Central memory CD4-positive, alpha-beta T cell (primary cell): ENCODE results near the gene MRPL30.
"Not testable (repeated sequence)": the region's sequence is repeated elsewhere in the genome, so short reads cannot be mapped to it uniquely, and the experiment has no call there.

Experiments
- DNase-seq: peaks from one replicate; pipeline ENCODE4 v3.0.0; 2022

Gene MRPL30

GRCh38 chr2:99187011-99187410, 6.0 kb downstream of the MRPL30 start:
- DNase-seq: no peak

DNA sequence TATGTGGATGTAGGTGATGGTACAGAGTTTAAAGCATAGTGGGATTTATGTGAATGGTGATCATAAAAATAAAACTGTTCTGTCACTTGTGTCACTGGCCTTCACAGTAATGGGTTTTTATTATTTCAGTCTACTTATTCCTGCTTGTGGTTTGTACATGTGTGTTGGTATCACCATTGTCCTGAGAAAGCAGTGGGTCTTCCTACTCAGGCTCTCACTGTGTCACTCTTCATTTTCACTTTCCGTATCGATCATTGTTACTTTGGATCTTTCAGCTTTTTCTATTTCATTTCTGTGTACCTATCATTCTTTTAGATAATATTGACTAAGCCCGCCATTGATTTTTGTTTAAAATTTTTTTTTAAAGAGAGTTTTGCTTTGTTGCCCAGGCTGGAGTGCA, 7.4 kb downstream of the MRPL30 start:
- no peak for DNase-seq

DNA sequence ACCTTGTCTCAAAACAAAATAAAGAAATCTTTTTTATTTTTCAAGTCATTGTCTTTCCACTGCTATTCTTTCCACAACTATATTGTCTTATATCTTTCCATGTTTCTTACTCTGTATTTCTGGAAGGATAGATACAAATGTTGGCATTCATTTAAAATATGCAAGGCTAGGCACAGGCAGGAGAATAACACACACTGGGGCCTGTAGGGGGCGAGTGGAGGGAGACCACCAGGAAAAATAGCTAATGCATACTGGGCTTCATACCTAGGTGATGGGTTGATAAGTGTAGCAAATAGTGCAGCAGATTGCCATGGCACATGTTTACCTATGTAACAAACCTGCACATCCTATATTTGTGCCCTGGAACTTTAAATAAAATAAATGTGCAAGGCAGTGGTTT, 9.6 kb downstream of the MRPL30 start:
- DNase-seq: no peak

DNA sequence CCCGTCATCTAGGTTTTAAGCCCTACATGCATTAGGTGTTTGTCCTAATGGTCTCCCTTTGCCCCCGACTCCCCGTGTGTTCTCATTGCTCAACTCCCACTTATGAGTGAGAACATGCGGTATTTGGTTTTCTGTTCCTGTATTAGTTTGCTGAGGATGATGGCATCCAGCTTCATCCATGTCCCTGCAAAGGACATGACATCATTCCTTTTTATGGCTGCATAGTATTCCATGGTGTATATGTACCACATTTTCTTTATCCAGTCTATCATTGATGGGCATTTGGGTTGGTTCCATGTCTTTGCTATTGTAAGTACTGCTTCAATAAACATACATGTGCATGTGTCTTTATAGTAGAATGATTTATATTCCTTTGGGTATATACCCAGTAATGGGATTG, 11.4 kb downstream of the MRPL30 start:
- not testable (repeated sequence) for DNase-seq

DNA sequence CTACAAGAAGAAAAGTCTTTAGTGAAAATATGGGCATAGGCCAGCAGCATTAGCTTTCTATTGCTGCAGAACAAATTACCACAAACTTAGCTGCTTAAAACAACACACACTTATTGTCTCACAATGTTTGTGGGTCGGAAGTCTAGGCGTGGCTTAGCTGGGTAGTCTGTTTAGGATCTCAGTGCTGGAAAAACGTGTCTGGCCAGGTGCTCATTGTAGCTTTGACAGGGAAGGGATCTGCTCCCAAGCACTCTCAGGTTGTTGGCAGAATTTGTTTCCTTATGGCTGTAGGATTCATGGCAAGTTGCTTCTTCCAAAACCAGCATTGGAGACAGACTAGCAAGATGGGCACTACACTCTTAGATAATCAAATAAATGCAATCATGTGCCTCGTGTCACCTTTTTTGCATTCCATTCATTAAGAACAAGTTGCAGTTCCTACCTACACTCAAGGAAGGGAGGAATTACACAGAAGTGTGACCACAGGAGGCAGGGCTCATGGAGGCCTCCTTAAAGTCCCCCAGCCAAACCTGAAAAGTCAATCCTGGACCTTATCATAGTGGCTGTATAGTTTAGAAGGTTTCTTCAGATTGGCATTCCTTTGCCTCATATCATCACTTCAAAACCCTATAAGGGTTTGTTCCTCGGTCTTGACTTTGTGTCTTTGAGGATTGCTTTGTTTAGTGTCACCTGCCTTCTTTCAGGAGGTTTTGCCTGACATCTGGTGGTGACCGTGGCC, 17.3 kb downstream of the MRPL30 start:
- no peak for DNase-seq

DNA sequence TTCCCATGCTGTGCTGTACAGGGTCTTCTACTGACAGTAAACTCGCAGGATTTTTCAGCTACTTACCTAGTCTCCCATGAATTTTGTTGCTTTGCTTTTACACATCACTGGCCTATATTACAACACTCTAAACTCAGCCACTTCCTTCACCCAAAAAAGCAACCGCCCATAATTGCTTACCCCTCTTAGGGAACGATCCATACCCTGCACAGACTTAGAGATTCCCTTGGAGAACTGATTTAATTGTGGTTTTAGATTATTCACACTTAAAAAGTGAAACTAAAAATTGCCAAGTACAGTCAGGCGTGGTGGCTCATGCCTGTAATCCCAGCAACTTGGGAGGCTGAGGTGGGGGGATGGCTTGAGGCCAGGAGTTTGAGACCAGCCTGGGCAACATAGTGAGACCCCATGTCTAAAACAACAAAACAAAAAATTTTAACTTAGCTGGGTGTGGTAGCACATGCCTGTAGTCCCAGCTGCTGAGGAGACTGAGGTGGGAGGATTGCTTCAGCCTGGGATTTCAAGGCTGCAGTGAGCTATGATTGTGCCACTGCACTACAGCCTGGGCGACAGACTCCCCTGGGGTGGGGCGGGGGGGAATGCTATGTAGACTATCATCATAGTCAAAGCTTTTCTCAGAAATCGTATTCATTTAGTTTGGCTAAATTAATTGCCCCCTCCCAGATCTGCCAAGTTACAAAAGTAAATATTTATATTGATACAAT, 19.3 kb downstream of the MRPL30 start:
- no peak for DNase-seq

DNA sequence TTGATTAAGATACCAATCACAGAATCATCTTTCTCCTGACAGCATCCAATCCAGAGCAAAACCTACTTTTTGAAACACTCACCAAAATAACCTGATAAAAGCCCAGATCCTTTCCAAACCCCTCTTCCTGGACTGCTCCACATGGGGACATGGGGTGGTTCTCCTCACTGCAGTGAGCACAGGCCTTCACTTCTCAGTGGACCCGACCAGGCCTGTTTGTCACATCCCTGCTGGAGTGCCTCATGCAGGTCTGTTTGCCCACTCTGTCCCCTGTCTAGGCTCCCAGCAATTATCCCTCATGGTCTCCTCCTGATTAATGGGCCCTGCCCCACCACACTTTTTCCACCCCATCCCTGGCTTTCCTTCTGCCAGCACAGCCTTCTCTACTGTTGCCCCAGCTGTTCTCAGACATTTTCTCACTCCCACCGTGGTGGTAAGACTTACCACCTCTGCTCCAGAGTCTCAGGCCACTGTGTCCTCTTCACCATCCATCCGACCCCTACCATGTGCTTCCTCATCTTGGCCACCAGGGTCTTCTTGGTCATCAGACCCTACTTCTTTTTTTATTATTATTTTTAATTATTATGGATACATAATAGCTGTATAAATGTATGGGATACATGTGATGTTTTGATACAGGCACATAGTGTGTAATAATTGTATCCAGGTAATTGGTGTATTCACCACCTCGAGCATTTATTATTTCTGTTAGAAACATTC, 21.1 kb downstream of the MRPL30 start:
- no peak for DNase-seq

- DNase-seq: no peak
Measured at GRCh38 chr2:99205491-99205890, 24.5 kb downstream of the MRPL30 start.

GRCh38 chr2:99216096-99216495, 35.1 kb downstream of the MRPL30 start:
- DNase-seq: no peak

- no peak for DNase-seq
Measured at GRCh38 chr2:99217929-99218501, 37.0 kb downstream of the MRPL30 start.

DNA sequence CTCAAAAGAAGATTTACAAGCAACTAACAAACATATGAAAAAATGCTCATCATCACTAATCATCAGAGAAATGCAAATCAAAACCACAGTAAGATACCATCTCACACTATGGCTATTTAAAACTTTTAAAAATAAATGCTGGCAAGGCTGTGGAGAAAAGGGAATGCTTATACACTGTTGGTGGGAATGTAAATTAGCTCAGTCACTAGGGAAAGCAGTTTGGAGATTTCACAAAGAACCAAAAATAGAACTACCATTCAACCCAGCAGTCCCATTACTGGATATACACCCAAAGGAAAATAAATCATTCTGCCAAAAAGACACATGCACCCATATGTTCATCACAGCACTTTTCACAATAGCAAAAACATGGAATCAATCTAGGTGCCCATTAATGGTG, 52.2 kb downstream of the MRPL30 start:
- DNase-seq: not testable (repeated sequence)

- no peak for DNase-seq
Measured at GRCh38 chr2:99238599-99238998, 57.6 kb downstream of the MRPL30 start.

DNA sequence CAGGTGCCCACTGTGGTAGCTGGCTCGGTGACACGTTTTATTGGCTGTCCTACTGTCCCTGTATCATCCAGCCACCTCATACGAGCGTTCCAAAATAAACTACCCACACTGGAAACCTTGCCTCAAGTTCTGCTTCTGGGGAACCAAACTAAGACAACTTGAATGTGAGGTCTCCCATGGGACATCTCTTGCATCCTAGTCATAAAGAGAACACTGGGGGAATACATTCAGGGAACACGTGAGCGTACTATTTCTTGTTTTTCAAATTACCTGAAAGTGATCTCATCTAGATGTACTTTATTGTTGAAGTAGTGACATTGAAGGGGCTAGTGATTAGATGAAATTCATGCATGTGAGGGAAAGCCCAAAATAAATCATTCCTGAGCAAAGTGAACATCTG, 59.4 kb downstream of the MRPL30 start:
- no peak for DNase-seq

DNA sequence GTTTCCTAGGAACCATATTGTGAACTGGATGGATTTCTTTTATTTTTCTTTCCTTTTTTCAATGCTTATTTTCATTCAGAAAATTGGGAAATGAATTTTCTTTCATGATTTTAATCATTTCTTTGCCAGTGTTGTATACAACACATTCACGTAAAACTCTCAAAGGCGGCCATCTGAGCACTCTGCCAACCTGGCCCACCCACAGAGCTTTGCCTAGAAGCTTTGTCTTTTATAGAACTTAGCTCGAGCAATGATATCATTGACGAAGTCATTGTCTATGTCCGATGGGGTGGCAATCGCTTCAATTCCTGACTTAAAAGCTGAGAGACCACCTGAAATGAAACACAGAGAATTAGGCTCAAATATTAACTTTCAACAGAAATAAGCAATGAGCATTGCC, 61.2 kb downstream of the MRPL30 start:
- DNase-seq: no peak
